WERI-Rb-1 (cell line): ENCODE data around the gene CORIN.
"Not testable (repeated sequence)": the region's sequence is repeated elsewhere in the genome, so short reads cannot be mapped to it uniquely, and the experiment has no call there.

Experiments used
- DNase-seq: peaks from one replicate; pipeline ENCODE4 v3.0.0-alpha.2; 2020
- H3K27ac ChIP-seq: fragments of 250-450 bp; sonication (Bioruptor Pico); 2 replicates; pipeline ENCODE4 v1.5.1; 2020; ENCODE audit warnings: mild to moderate bottlenecking, moderate library complexity
- H3K27me3 ChIP-seq: fragments of 250-450 bp; sonication (Bioruptor Pico); 2 replicates; pipeline ENCODE4 v1.5.1; 2021; ENCODE audit warnings: mild to moderate bottlenecking, low read depth, moderate library complexity; ENCODE audit not compliant: insufficient read depth, severe bottlenecking
- H3K36me3 ChIP-seq: fragments of 250-450 bp; sonication (Bioruptor Pico); 2 replicates; pipeline ENCODE4 v1.5.1; 2020; ENCODE audit warnings: mild to moderate bottlenecking, moderate library complexity
- H3K4me3 ChIP-seq: 2 replicates; pipeline ENCODE4 v1.5.1; 2011; ENCODE audit warnings: low read depth, mild to moderate bottlenecking, control low read depth, low read length
- H3K9me3 ChIP-seq: fragments of 250-450 bp; sonication (Bioruptor Pico); 2 replicates; pipeline ENCODE4 v1.5.1; 2021; ENCODE audit warnings: mild to moderate bottlenecking, moderate library complexity; ENCODE audit not compliant: severe bottlenecking
- TF ChIP-seq, protein P1 (sequence below): IDR thresholded peaks from 2 replicates; pipeline ENCODE4 v1.5.1; 2011; ENCODE audit warnings: low read depth, mild to moderate bottlenecking, control low read depth, inconsistent platforms, low read length

The CORIN gene

DNA sequence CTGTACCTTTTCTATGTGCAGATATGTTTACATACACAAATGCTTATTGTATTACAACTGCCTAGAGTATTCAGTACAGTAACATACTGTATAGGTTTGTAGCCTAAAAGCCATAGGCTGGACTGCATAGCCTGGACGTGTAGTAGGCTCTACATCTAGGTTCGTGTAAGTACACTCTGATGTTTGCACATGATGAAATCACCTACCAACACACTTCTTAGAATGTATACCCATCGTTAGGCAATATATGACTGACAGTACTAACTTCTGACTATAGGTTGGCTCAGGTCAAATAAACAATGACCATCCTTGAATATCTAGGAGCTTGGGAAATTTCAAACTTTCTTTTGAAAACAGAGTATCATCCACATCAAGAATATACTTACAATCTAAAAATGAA is 139.0 kb downstream of the CORIN start:
- Histone ChIP-seq H3K4me3 (no peak overlapping the region), H3K36me3 (no peaks in the 10 kb centered on the region), H3K9me3 (no peaks in the 10 kb centered on the region), H3K27me3 (no peaks in the 10 kb centered on the region), H3K27ac (no peak overlapping the region)
- TF ChIP-seq, protein P1, sequence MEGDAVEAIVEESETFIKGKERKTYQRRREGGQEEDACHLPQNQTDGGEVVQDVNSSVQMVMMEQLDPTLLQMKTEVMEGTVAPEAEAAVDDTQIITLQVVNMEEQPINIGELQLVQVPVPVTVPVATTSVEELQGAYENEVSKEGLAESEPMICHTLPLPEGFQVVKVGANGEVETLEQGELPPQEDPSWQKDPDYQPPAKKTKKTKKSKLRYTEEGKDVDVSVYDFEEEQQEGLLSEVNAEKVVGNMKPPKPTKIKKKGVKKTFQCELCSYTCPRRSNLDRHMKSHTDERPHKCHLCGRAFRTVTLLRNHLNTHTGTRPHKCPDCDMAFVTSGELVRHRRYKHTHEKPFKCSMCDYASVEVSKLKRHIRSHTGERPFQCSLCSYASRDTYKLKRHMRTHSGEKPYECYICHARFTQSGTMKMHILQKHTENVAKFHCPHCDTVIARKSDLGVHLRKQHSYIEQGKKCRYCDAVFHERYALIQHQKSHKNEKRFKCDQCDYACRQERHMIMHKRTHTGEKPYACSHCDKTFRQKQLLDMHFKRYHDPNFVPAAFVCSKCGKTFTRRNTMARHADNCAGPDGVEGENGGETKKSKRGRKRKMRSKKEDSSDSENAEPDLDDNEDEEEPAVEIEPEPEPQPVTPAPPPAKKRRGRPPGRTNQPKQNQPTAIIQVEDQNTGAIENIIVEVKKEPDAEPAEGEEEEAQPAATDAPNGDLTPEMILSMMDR, result no peak
- no peak for DNase-seq

GRCh38 chr4:47696823-47697222 is 141.0 kb downstream of the CORIN start:
- no peak overlapping the region for H3K4me3 ChIP-seq
- H3K27ac ChIP-seq, result no peak overlapping the region
- TF ChIP-seq, protein P1, result no peak
- no peak for DNase-seq
- no peaks in the 10 kb centered on the region for H3K9me3 ChIP-seq
- H3K27me3 ChIP-seq, result no peaks in the 10 kb centered on the region
- H3K36me3 ChIP-seq, result no peaks in the 10 kb centered on the region

DNA sequence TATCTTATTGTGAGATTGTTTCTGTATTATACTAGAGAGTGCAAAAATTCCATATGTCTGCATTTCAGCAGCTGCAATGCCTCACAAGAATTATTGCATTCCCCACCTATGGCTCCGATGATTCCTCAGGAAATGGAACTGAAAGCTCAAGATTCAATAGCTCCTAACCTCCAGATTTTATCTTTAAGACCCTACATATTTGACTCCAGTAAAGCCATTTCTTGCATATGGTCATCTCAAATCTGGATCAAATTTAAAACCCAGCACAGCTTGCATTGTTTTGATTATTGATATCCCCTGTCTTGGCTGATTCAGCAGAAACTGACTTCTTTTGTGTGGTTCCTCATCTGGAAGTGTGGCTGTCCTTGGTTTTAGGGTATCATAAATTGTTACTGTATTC is 142.6 kb downstream of the CORIN start:
- TF ChIP-seq, protein P1, result no peak
- Histone ChIP-seq H3K9me3 (no peaks in the 10 kb centered on the region), H3K27me3 (no peaks in the 10 kb centered on the region), H3K4me3 (no peak overlapping the region), H3K36me3 (no peaks in the 10 kb centered on the region), H3K27ac (no peak overlapping the region)
- no peak for DNase-seq

- Histone ChIP-seq H3K27me3 (no peaks in the 10 kb centered on the region), H3K27ac (no peak overlapping the region), H3K36me3 (no peaks in the 10 kb centered on the region), H3K9me3 (no peaks in the 10 kb centered on the region), H3K4me3 (no peak overlapping the region)
- TF ChIP-seq, protein P1, result no peak
- DNase-seq, result no peak
Observed at GRCh38 chr4:47694322-47694721, 143.5 kb downstream of the CORIN start.

GRCh38 chr4:47692691-47693090 is 145.2 kb downstream of the CORIN start:
- H3K36me3 ChIP-seq, result no peaks in the 10 kb centered on the region
- DNase-seq, result no peak
- no peak overlapping the region for H3K4me3 ChIP-seq
- no peak overlapping the region for H3K27ac ChIP-seq
- TF ChIP-seq, protein P1, result no peak
- no peaks in the 10 kb centered on the region for H3K27me3 ChIP-seq
- H3K9me3 ChIP-seq, result no peaks in the 10 kb centered on the region

DNA sequence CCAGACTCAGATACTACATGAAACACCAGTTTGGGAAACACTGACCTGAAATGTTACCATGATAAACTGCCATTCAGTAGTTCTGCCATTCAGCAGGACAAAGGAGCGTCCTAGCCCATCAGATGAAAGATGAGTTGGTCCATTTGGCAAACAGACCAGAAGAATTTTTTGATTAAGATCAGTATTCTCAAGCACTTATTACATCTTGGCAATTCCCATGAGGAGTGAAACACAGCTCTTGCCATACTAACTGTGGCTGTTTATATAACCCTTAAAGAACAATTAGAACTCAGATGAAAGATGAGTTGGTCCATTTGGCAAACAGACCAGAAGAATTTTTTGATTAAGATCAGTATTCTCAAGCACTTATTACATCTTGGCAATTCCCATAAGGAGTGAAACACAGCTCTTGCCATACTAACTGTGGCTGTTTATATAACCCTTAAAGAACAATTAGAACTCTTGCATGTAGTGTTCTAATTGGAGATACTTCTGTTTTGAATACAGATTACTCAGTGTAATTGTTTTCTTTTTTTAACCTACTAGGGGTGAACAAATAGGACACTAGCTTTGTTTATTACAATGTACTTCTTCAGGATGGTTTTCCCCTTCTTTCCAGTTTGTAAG is 146.0 kb downstream of the CORIN start:
- H3K27me3 ChIP-seq, H3K27ac ChIP-seq, DNase-seq, H3K36me3 ChIP-seq, H3K4me3 ChIP-seq, H3K9me3 ChIP-seq: not testable (repeated sequence)
